Spleen (tissue), 7 donors: ENCODE measurements around the gene MARK3.

ENCODE experiments used
- POLR2A ChIP-seq, 3 donors: fragments of 450-650 bp; IDR thresholded peaks; one replicate each; pipeline ENCODE4 v1.5.1; 2017; ENCODE audit warnings: antibody characterized with exemption in 3 of 3, mild to moderate bottlenecking in 1 of 3
- POLR2AphosphoS5 ChIP-seq, 3 donors: sonication (generic); formaldehyde crosslinking; IDR thresholded peaks; one replicate each; pipeline ENCODE4 v1.5.1; 2017; ENCODE audit warnings: antibody characterized with exemption in 3 of 3
- TF ChIP-seq, protein P1 (sequence below), 11 experiments: fragments of 200-600 bp in 7 of 11; fragments of 450-650 bp in 4 of 11; sonication (generic) in 4 of 11; IDR thresholded peaks in 8 of 11; conservative IDR thresholded peaks in 3 of 11; 1 replicate in 7 of 11; 2 replicates in 4 of 11; pipeline versions ENCODE4 v1.4.0 to v1.8.0; 2016 to 2021; ENCODE audit warnings: antibody characterized with exemption in 11 of 11, inconsistent platforms in 4 of 11, mild to moderate bottlenecking in 1 of 11
- donor health status: DM: no; HTN: no; CAD: no; lungs with moderate emphysema.
- donor health status: DM: no; HTN: no; CAD: no.
- donor health status: DM: no; HTN: no; CAD: no.

DNA sequence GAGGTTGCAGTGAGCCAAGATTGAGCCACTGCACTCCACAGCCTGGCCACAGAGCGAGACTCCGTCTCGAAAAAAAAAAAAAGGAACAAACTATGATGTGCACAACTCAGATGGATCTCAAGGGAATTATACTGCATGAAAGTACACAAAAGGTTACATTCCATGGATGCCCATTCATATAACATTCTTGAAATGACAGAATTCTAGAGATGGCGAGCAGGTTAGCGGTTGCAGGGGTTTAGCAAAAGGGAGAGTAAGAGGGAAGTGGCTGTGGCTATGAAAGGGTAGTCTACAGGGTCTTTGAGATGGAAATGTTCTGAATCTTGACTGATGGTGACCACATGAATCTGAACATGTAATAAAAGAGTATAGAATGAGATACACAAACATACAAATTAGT lies 87.7 kb downstream of the MARK3 start:
- TF ChIP-seq, protein P1, sequence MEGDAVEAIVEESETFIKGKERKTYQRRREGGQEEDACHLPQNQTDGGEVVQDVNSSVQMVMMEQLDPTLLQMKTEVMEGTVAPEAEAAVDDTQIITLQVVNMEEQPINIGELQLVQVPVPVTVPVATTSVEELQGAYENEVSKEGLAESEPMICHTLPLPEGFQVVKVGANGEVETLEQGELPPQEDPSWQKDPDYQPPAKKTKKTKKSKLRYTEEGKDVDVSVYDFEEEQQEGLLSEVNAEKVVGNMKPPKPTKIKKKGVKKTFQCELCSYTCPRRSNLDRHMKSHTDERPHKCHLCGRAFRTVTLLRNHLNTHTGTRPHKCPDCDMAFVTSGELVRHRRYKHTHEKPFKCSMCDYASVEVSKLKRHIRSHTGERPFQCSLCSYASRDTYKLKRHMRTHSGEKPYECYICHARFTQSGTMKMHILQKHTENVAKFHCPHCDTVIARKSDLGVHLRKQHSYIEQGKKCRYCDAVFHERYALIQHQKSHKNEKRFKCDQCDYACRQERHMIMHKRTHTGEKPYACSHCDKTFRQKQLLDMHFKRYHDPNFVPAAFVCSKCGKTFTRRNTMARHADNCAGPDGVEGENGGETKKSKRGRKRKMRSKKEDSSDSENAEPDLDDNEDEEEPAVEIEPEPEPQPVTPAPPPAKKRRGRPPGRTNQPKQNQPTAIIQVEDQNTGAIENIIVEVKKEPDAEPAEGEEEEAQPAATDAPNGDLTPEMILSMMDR (IDR thresholded peaks at IDR 0.05 in 8 of 11, conservative IDR thresholded peaks at IDR 0.05 in 3 of 11): no peak
- no peak for TF ChIP-seq POLR2A (IDR thresholded peaks at IDR 0.05)
- no peak for TF ChIP-seq POLR2AphosphoS5 (IDR thresholded peaks at IDR 0.05)
